ENCODE results near the gene LGMN. TPM values are rescaled to one million over a fixed set of nuclear protein-coding genes. Genes with fewer than 3 reads are reported as not detected.
A peak's percentile ranks its signal among the peaks of the same experiment; 100 is the strongest.

The LGMN gene
- total and polyA plus RNA-seq, 8 donors: 75.4 to 251 (median 97.1) TPM

- Histone ChIP-seq H3K27ac (peak overlapping the region; percentile 26 to 87), H3K27me3 (no peaks in the 10 kb centered on the region), H3K9me3 (no peaks in the 10 kb centered on the region), H3K36me3 (peaks cover 0 to 47% of the 10 kb centered on the region in 2 donors), H3K4me1 (peaks cover 6 to 83% of the 10 kb centered on the region in 2 donors), H3K4me3 (peak overlapping the region in 1 of 2 donors; percentile 64)
- TF ChIP-seq CTCF (IDR thresholded peaks at IDR 0.05): no peak
- ATAC-seq: no peak
- intact Hi-C loops (cut with DNase I): no loop called here
- no peak for DNase-seq
These were observed 91.9 kb downstream of the LGMN start for GRCh38 chr14:92656306-92657081.

- Histone ChIP-seq H3K4me1 (peaks cover 8 to 84% of the 10 kb centered on the region in 2 donors), H3K9me3 (no peaks in the 10 kb centered on the region), H3K27me3 (no peaks in the 10 kb centered on the region), H3K27ac (peak overlapping the region in 1 of 2 donors; percentile 87), H3K36me3 (peaks cover 0 to 39% of the 10 kb centered on the region in 2 donors), H3K4me3 (peak overlapping the region in 1 of 2 donors; percentile 64)
- ATAC-seq (peak; percentile 3), DNase-seq (no peak)
- TF ChIP-seq CTCF (IDR thresholded peaks at IDR 0.05): no peak
- intact Hi-C loops (cut with DNase I): no loop called here
These were observed 92.8 kb downstream of the LGMN start for GRCh38 chr14:92655419-92656201.

- Histone ChIP-seq H3K36me3 (peaks cover 0 to 28% of the 10 kb centered on the region in 2 donors), H3K27me3 (no peaks in the 10 kb centered on the region), H3K4me3 (peak overlapping the region in 1 of 2 donors; percentile 64), H3K27ac (peak overlapping the region in 1 of 2 donors; percentile 87), H3K4me1 (peaks cover 12 to 84% of the 10 kb centered on the region in 2 donors), H3K9me3 (no peaks in the 10 kb centered on the region)
- TF ChIP-seq CTCF (IDR thresholded peaks at IDR 0.05): no peak
- DNase-seq (no peak), ATAC-seq (no peak)
- intact Hi-C loops (cut with DNase I): no loop called here
These were observed 94.1 kb downstream of the LGMN start for GRCh38 chr14:92654239-92654901.

Other genes starting within 250 kb of the LGMN start
- gene RIN3, start 234.8 kb downstream of the LGMN start, total RNA-seq: 10 to 100 TPM; 25.7 to 54.8 TPM
- 10 to 100 TPM; 13.8 to 21.2 (median 16.6) TPM for gene RIN3, start 234.8 kb downstream of the LGMN start, polyA plus RNA-seq (ENCODE audit: insufficient read length in 6 of 6)
- gene GOLGA5, start 45.7 kb upstream of the LGMN start, total RNA-seq: 10 to 100 TPM; 35.7 to 38.7 TPM
- gene GOLGA5, start 45.7 kb upstream of the LGMN start, polyA plus RNA-seq (ENCODE audit: insufficient read length in 6 of 6): 10 to 100 TPM; 35.8 to 39.9 (median 36.9) TPM
- gene CHGA, start 174.5 kb upstream of the LGMN start, total RNA-seq: under 1 TPM in 1 of 2 donors, not detected in 1; 0.12 TPM
- 1 to 10 TPM; 2.2 to 4.5 (median 3.1) TPM for gene CHGA, start 174.5 kb upstream of the LGMN start, polyA plus RNA-seq (ENCODE audit: insufficient read length in 6 of 6)